NB4 (cell line): ENCODE data around the gene PRR35.

Experiments
- DNase-seq: peaks from one replicate; pipeline ENCODE4 v3.0.0; 2010; ENCODE audit warnings: low read depth
- H3K4me3 ChIP-seq: one replicate; pipeline ENCODE4 v1.5.1; 2011; ENCODE audit warnings: mild to moderate bottlenecking, low read depth, low read length, moderate library complexity
- CTCF ChIP-seq: IDR thresholded peaks from one replicate; pipeline ENCODE4 v1.5.1; 2012; ENCODE audit warnings: low read depth, low read length
- MAX ChIP-seq: IDR thresholded peaks from 2 replicates; pipeline ENCODE4 v1.6.1; 2011; ENCODE audit warnings: low read depth, low read length
- MYC ChIP-seq: IDR thresholded peaks from 2 replicates; pipeline ENCODE4 v1.6.1; 2011; ENCODE audit warnings: low read depth, low read length
- POLR2A ChIP-seq: IDR thresholded peaks from 2 replicates; pipeline ENCODE4 v1.6.1; 2011; ENCODE audit warnings: mild to moderate bottlenecking; ENCODE audit not compliant: insufficient read length; ENCODE audit errors: extremely low read depth

PRR35 gene

GRCh38 chr16:516301-516700 lies 43.9 kb upstream of the PRR35 start:
- TF ChIP-seq POLR2A (no peak), MAX (no peak), CTCF (no peak), MYC (no peak)
- no peak overlapping the region for H3K4me3 ChIP-seq
- DNase-seq: no peak

- TF ChIP-seq MAX (no peak), CTCF (no peak), MYC (no peak), POLR2A (no peak)
- H3K4me3 ChIP-seq: no peak overlapping the region
- DNase-seq: no peak
These were observed 41.3 kb upstream of the PRR35 start for GRCh38 chr16:518858-519257.

GRCh38 chr16:519425-519824 lies 40.8 kb upstream of the PRR35 start:
- no peak for TF ChIP-seq MAX
- no peak for TF ChIP-seq POLR2A
- TF ChIP-seq MYC: no peak
- no peak for TF ChIP-seq CTCF
- no peak for DNase-seq
- no peak overlapping the region for H3K4me3 ChIP-seq

- no peak for TF ChIP-seq MYC
- no peak for TF ChIP-seq MAX
- no peak for TF ChIP-seq POLR2A
- no peak for TF ChIP-seq CTCF
- no peak for DNase-seq
- no peak overlapping the region for H3K4me3 ChIP-seq
These were observed 40.1 kb upstream of the PRR35 start for GRCh38 chr16:519841-520687.

GRCh38 chr16:520847-521246 lies 39.3 kb upstream of the PRR35 start:
- H3K4me3 ChIP-seq: no peak overlapping the region
- TF ChIP-seq POLR2A (no peak), MAX (no peak), CTCF (no peak), MYC (no peak)
- DNase-seq: no peak
